ENCODE data around the gene CBLC.
A peak's percentile ranks its signal among the peaks of the same experiment; 100 is the strongest.
"Not testable (repeated sequence)": the region's sequence is repeated elsewhere in the genome, so short reads cannot be mapped to it uniquely, and the experiment has no call there.

The CBLC gene

GRCh38 chr19:44822177-44822576, 44.5 kb downstream of the CBLC start:
- DNase-seq = no peak

- DNase-seq = no peak
Observed at GRCh38 chr19:44822670-44823372, 45.1 kb downstream of the CBLC start.

GRCh38 chr19:44823373-44823698, 45.6 kb downstream of the CBLC start:
- DNase-seq = no peak

GRCh38 chr19:44824761-44825160, 47.1 kb downstream of the CBLC start:
- no peak for DNase-seq

- DNase-seq = not testable (repeated sequence)
Observed at GRCh38 chr19:44832875-44833274, 55.2 kb downstream of the CBLC start.

- DNase-seq = not testable (repeated sequence)
Observed at GRCh38 chr19:44834399-44834798, 56.7 kb downstream of the CBLC start.

- DNase-seq = no peak
Observed at GRCh38 chr19:44839276-44839675, 61.6 kb downstream of the CBLC start.

- no peak for DNase-seq
Observed at GRCh38 chr19:44840811-44841210, 63.1 kb downstream of the CBLC start.

GRCh38 chr19:44841231-44841630, 63.5 kb downstream of the CBLC start:
- DNase-seq = no peak

- no peak for DNase-seq
Observed at GRCh38 chr19:44845286-44845611, 67.6 kb downstream of the CBLC start.

- DNase-seq = peak; percentile 92
Observed at GRCh38 chr19:44845612-44846454, 68.1 kb downstream of the CBLC start, which contains the start of gene NECTIN2. Gene NECTIN2 (plus strand): TSS chr19:44846297. CDS start chr19:44846526, 229 bp downstream.

- no peak for DNase-seq
Observed at GRCh38 chr19:44846455-44847143, 68.9 kb downstream of the CBLC start.

GRCh38 chr19:44847144-44848035, 69.7 kb downstream of the CBLC start:
- DNase-seq = no peak

GRCh38 chr19:44848036-44848811, 70.5 kb downstream of the CBLC start:
- DNase-seq = no peak

- DNase-seq = no peak
Observed at GRCh38 chr19:44848812-44849447, 71.2 kb downstream of the CBLC start.

Measured in activated effector memory CD4-positive, alpha-beta T cell treated with anti-CD3 and anti-CD28 coated beads, Interleukin-2, amount 50 U/mL, for 16 hours (primary cell).